ENCODE results near the gene ZNHIT2.

Gene ZNHIT2

DNA sequence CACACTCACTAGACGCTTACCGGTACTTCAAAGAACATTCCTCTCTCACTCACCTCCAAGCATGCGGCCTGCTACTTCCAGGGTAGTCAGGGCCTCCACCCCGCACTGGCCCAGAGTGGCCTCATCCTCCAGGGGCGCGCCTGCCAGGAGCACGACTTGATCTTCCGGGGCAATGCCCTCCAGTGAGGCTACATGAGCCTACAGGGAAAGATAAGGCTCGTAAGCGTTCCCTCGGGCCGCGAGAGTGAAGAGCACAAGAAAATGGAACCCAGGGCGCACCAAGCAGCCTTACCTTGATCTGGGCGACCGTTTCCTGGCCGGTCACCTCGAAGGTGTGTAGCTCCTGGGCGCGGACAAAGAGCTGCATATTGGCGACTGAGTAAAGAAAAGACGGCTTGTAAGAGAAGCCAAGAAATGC is 4.0 kb upstream of the ZNHIT2 start:
- TF ChIP-seq ZBTB7A (IDR thresholded peaks at IDR 0.05; ENCODE audit: low read depth): no peak
- TF ChIP-seq, protein P1, sequence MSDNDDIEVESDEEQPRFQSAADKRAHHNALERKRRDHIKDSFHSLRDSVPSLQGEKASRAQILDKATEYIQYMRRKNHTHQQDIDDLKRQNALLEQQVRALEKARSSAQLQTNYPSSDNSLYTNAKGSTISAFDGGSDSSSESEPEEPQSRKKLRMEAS (IDR thresholded peaks at IDR 0.05): no peak
- TF ChIP-seq, protein P2, sequence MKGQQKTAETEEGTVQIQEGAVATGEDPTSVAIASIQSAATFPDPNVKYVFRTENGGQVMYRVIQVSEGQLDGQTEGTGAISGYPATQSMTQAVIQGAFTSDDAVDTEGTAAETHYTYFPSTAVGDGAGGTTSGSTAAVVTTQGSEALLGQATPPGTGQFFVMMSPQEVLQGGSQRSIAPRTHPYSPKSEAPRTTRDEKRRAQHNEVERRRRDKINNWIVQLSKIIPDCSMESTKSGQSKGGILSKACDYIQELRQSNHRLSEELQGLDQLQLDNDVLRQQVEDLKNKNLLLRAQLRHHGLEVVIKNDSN (IDR thresholded peaks at IDR 0.05): no peak
- TF ChIP-seq YY1 (IDR thresholded peaks at IDR 0.05; ENCODE audit: low read depth): no peak
- no peak for TF ChIP-seq NFIC (IDR thresholded peaks at IDR 0.05)
- no peak for TF ChIP-seq TCF12 (IDR thresholded peaks at IDR 0.05; ENCODE audit: low read depth)
- no peak for TF ChIP-seq FOXM1 (IDR thresholded peaks at IDR 0.05; ENCODE audit: borderline replicate concordance, low read depth)
- no peak for TF ChIP-seq TEAD4 (IDR thresholded peaks at IDR 0.05)
- no peak for TF ChIP-seq RAD21 (IDR thresholded peaks at IDR 0.05; ENCODE audit: low read depth)
- TF ChIP-seq, protein P3, sequence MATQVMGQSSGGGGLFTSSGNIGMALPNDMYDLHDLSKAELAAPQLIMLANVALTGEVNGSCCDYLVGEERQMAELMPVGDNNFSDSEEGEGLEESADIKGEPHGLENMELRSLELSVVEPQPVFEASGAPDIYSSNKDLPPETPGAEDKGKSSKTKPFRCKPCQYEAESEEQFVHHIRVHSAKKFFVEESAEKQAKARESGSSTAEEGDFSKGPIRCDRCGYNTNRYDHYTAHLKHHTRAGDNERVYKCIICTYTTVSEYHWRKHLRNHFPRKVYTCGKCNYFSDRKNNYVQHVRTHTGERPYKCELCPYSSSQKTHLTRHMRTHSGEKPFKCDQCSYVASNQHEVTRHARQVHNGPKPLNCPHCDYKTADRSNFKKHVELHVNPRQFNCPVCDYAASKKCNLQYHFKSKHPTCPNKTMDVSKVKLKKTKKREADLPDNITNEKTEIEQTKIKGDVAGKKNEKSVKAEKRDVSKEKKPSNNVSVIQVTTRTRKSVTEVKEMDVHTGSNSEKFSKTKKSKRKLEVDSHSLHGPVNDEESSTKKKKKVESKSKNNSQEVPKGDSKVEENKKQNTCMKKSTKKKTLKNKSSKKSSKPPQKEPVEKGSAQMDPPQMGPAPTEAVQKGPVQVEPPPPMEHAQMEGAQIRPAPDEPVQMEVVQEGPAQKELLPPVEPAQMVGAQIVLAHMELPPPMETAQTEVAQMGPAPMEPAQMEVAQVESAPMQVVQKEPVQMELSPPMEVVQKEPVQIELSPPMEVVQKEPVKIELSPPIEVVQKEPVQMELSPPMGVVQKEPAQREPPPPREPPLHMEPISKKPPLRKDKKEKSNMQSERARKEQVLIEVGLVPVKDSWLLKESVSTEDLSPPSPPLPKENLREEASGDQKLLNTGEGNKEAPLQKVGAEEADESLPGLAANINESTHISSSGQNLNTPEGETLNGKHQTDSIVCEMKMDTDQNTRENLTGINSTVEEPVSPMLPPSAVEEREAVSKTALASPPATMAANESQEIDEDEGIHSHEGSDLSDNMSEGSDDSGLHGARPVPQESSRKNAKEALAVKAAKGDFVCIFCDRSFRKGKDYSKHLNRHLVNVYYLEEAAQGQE (IDR thresholded peaks at IDR 0.05; ENCODE audit: low read depth): no peak
- no peak for TF ChIP-seq EGR1 (IDR thresholded peaks at IDR 0.05)
- no peak for TF ChIP-seq CREB1 (IDR thresholded peaks at IDR 0.05; ENCODE audit: low read depth)

DNA sequence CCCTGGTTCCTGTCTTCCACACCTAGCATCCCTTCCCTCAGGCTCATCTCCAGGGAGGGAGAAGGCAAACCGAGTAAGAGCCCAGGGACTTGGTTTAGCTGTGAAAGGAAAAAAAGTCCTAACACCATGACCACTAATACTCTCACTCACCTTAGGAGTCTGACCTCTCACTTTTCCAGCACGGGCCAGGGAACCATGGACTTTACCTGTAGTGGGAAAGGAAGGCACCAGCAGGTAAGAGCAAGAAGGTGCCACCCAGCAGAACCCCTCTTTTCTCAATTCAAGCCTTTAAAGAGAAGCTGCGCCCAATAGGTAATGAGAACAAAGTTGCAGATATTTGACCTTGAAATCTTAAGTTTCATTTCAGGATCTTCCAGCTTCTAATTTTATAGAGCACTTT is 3.3 kb upstream of the ZNHIT2 start:
- TF ChIP-seq TAF1 (IDR thresholded peaks at IDR 0.05; ENCODE audit: low read depth) (no peak), TEAD4 (IDR thresholded peaks at IDR 0.05) (no peak), FOXM1 (IDR thresholded peaks at IDR 0.05; ENCODE audit: borderline replicate concordance, low read depth) (no peak), EP300 (IDR thresholded peaks at IDR 0.05; ENCODE audit: borderline replicate concordance) (no peak), RAD21 (IDR thresholded peaks at IDR 0.05; ENCODE audit: low read depth) (no peak), ZBTB7A (IDR thresholded peaks at IDR 0.05; ENCODE audit: low read depth) (no peak), CEBPB (IDR thresholded peaks at IDR 0.05) (no peak), TCF12 (IDR thresholded peaks at IDR 0.05; ENCODE audit: low read depth) (no peak), CREB1 (IDR thresholded peaks at IDR 0.05; ENCODE audit: low read depth) (no peak), EGR1 (IDR thresholded peaks at IDR 0.05) (no peak), YY1 (IDR thresholded peaks at IDR 0.05; ENCODE audit: low read depth) (no peak), NFIC (IDR thresholded peaks at IDR 0.05) (no peak)
- TF ChIP-seq, protein P2 (IDR thresholded peaks at IDR 0.05): no peak
- TF ChIP-seq, protein P1 (IDR thresholded peaks at IDR 0.05): no peak
- TF ChIP-seq, protein P3 (IDR thresholded peaks at IDR 0.05; ENCODE audit: low read depth): no peak

DNA sequence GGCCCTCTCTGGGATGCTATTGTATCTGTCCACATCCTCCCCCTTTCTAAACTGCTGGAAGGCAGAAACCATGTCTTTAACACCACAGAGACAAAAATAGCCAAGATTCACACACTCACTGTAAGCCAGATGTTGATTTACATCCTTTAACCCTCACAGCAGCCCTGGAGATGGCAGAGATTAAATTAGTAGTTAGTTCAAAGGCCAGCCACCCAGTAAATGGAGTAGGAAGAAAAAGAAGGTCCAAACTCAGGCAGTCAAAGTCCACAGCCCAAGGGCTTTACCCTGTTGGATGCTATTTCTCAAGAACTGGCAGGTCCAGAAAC is 2.1 kb upstream of the ZNHIT2 start:
- TF ChIP-seq, protein P1 (IDR thresholded peaks at IDR 0.05): no peak

DNA sequence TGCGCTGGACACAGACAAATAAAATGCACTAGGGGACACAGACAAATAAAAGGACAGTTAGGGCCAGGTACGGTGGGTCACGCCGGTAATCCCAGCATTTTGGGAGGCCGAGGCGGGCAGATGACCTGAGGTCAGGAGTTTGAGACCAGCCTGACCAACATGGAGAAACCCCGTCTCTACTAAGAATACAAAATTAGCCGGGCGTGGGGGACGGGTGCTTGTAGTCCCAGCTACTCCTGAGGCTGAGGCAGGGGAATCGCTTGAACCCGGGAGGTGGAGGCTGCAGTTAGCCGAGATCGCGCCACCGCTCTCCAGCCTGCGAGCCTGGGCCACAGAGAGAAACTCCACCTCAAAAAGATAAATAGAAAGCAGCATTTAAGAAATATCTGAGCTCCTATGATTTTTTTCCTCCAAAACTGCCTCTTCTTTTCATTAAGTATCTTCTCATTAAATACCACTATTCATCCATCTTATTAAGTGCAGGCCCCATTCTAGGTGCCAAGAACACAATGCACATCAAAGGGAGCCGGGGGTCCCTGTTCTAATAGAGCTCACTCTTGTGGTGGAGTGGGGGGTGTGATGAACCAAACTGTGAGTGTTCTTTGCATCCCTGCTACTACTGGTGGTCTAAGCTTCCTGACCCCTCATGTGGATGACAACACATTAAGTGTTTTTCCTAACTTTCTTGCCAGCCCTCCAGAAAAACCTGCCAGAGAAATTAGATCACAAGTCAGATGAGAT is 766 bp upstream of the ZNHIT2 start:
- TF ChIP-seq FOXM1 (IDR thresholded peaks at IDR 0.05; ENCODE audit: borderline replicate concordance, low read depth) (no peak), CREB1 (IDR thresholded peaks at IDR 0.05; ENCODE audit: low read depth) (no peak), EGR1 (IDR thresholded peaks at IDR 0.05) (no peak)
- TF ChIP-seq, protein P3 (IDR thresholded peaks at IDR 0.05; ENCODE audit: low read depth): no peak
- TF ChIP-seq, protein P2 (IDR thresholded peaks at IDR 0.05): no peak
